HEK293 (cell line): Measurements from ENCODE around the gene GPX4.

Experiments used
- CTCF ChIA-PET: fragments of 350-600 bp; formaldehyde crosslinking; extraction: SDS; loops from one replicate; lab custom pipeline; 2021; ENCODE audit warnings: antibody characterized with exemption; lab: Yijun Ruan, JAX
- POLR2A ChIA-PET: fragments of 300-600 bp; formaldehyde crosslinking; extraction: SDS; loops from one replicate; lab custom pipeline; 2020; ENCODE audit warnings: antibody characterized with exemption, inconsistent platforms; lab: Yijun Ruan, JAX
- H3K27ac ChIP-seq: fragments of 200-500 bp; sonication (Bioruptor generic); 2 replicates; pipeline ENCODE4 v1.5.1; 2014; ENCODE audit warnings: low read depth, low read length, control low read depth, inconsistent platforms; ENCODE audit errors: extremely low read depth
- H3K36me3 ChIP-seq, 2 experiments: fragments of 200-500 bp in 1 of 2; sonication (Bioruptor generic) in 1 of 2; 1 replicate in 1 of 2; 2 replicates in 1 of 2; pipeline ENCODE4 v1.5.1; 2014 to 2017; ENCODE audit warnings: inconsistent platforms in 2 of 2, low read length in 2 of 2; ENCODE audit not compliant: control insufficient read depth in 2 of 2, insufficient read depth in 1 of 2
- H3K4me1 ChIP-seq: fragments of 200-500 bp; sonication (Bioruptor generic); 2 replicates; pipeline ENCODE4 v1.5.1; 2014; ENCODE audit warnings: mild to moderate bottlenecking, low read length, inconsistent platforms; ENCODE audit not compliant: control insufficient read depth, insufficient read depth
- H3K4me3 ChIP-seq: 2 replicates; pipeline ENCODE4 v1.5.1; 2011; ENCODE audit warnings: low read depth, mild to moderate bottlenecking, control low read depth, low read length, moderate library complexity
- H3K9me3 ChIP-seq: fragments of 200-500 bp; sonication (Bioruptor generic); 2 replicates; pipeline ENCODE4 v1.5.1; 2014; ENCODE audit warnings: low read depth, low read length, inconsistent platforms; ENCODE audit not compliant: control insufficient read depth, insufficient read depth
- HOXD13 ChIP-seq: sonication (generic); formaldehyde crosslinking; IDR thresholded peaks from 2 replicates; pipeline ENCODE4 v1.8.0; 2022; ENCODE audit warnings: missing genetic modification reagents, borderline replicate concordance
- ZBTB20 ChIP-seq: fragments of 450-650 bp; formaldehyde crosslinking; IDR thresholded peaks from 2 replicates; pipeline ENCODE4 v1.5.1; 2016; ENCODE audit warnings: missing biosample characterization, missing genetic modification characterization
- ZBTB48 ChIP-seq: fragments of 450-650 bp; formaldehyde crosslinking; IDR thresholded peaks from 2 replicates; pipeline ENCODE4 v1.5.1; 2016; ENCODE audit warnings: missing biosample characterization, missing genetic modification characterization
- ZBTB8A ChIP-seq: fragments of 450-650 bp; formaldehyde crosslinking; IDR thresholded peaks from 2 replicates; pipeline ENCODE4 v1.5.1; 2016; ENCODE audit warnings: missing biosample characterization, missing genetic modification characterization
- ZFP3 ChIP-seq: fragments of 450-650 bp; formaldehyde crosslinking; IDR thresholded peaks from 2 replicates; pipeline ENCODE4 v1.5.1; 2016; ENCODE audit warnings: low read depth, missing biosample characterization, missing genetic modification characterization
- ZFP37 ChIP-seq: fragments of 450-650 bp; formaldehyde crosslinking; IDR thresholded peaks from 2 replicates; pipeline ENCODE4 v1.5.1; 2016; ENCODE audit warnings: missing biosample characterization, missing genetic modification characterization
- ZNF2 ChIP-seq: fragments of 450-650 bp; formaldehyde crosslinking; IDR thresholded peaks from 2 replicates; pipeline ENCODE4 v1.5.1; 2016; ENCODE audit warnings: missing biosample characterization, missing genetic modification characterization
- ZNF202 ChIP-seq: fragments of 450-650 bp; formaldehyde crosslinking; IDR thresholded peaks from 2 replicates; pipeline ENCODE4 v1.5.1; 2016; ENCODE audit warnings: missing biosample characterization, missing genetic modification characterization, borderline replicate concordance
- ZNF211 ChIP-seq: fragments of 450-650 bp; formaldehyde crosslinking; IDR thresholded peaks from 2 replicates; pipeline ENCODE4 v1.5.1; 2016; ENCODE audit warnings: low read depth, missing biosample characterization, missing genetic modification characterization
- ZNF248 ChIP-seq: fragments of 450-650 bp; formaldehyde crosslinking; IDR thresholded peaks from 2 replicates; pipeline ENCODE4 v1.5.1; 2017; ENCODE audit warnings: missing biosample characterization, missing genetic modification characterization
- ZNF677 ChIP-seq: fragments of 450-650 bp; IDR thresholded peaks from 2 replicates; pipeline ENCODE4 v1.5.0; 2018; ENCODE audit warnings: missing biosample characterization, mild to moderate bottlenecking, missing genetic modification characterization, moderate library complexity
- TF ChIP-seq, protein P1 (sequence below): fragments of 450-650 bp; formaldehyde crosslinking; IDR thresholded peaks from 2 replicates; pipeline ENCODE4 v1.5.1; 2016; ENCODE audit warnings: missing biosample characterization, missing genetic modification characterization
- TF ChIP-seq, protein P2 (sequence below): fragments of 450-650 bp; formaldehyde crosslinking; IDR thresholded peaks from 2 replicates; pipeline ENCODE4 v1.5.1; 2017; ENCODE audit warnings: missing biosample characterization, missing genetic modification characterization
- TF ChIP-seq, protein P3 (sequence below): fragments of 450-650 bp; formaldehyde crosslinking; IDR thresholded peaks from 2 replicates; pipeline ENCODE4 v1.5.1; 2016; ENCODE audit warnings: missing biosample characterization, missing genetic modification characterization
- TF ChIP-seq, protein P4 (sequence below): fragments of 450-650 bp; formaldehyde crosslinking; IDR thresholded peaks from 2 replicates; pipeline ENCODE4 v1.5.1; 2016; ENCODE audit warnings: missing biosample characterization, missing genetic modification characterization, borderline replicate concordance
- TF ChIP-seq, protein P5 (sequence below): fragments of 450-650 bp; formaldehyde crosslinking; IDR thresholded peaks from 2 replicates; pipeline ENCODE4 v1.5.1; 2016; ENCODE audit warnings: missing biosample characterization, missing genetic modification characterization

The GPX4 gene

DNA sequence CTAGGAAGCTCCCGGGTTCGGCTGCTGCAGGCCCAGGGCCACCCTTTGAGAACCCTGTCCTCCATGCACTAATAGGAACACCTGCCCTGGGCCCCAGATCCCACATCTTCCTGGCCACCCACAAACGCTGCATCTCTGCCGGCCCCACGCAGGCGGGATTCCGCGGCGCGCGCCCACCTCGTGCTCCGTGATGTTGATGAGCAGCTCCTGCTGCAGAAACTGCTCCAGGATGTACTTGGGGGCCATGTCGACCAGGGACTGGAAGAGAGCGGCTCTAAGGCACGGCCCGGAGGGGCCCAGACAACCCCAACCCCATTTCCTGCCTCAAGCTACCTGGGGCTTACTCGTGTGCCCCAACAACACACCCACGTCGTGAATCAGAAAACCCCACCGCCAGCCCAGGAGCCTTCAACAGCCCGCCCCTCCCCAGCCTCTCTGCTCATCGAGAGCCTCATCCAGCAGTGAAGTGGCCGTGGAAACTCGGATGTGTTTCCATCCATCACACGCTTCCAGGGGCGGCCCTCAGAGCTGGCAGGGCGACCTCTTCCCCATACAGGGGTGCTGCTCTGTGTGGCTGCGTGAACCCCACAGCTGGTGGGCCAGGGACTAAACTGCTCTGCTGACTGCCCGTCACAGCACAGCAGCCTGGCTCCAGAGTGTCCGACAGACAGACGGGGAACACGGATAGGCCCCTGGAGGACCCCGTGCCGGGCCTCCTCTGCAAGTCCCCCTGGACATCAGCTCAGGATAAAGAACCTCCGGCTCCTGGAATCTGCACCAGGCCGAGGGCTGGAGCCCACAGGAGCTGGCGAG, 12.9 kb upstream of the GPX4 start:
- TF ChIP-seq ZNF677 (tag by site-specific recombination) (no peak), ZNF202 (tag by site-specific recombination) (no peak), ZFP37 (no peak), ZBTB8A (tag by site-specific recombination) (no peak), HOXD13 (no peak), ZNF248 (tag by site-specific recombination) (no peak), ZNF211 (no peak), ZBTB20 (tag by site-specific recombination) (no peak), ZBTB48 (tag by site-specific recombination) (no peak), ZFP3 (tag by site-specific recombination) (no peak), ZNF2 (tag by site-specific recombination) (no peak)
- TF ChIP-seq, protein P1, sequence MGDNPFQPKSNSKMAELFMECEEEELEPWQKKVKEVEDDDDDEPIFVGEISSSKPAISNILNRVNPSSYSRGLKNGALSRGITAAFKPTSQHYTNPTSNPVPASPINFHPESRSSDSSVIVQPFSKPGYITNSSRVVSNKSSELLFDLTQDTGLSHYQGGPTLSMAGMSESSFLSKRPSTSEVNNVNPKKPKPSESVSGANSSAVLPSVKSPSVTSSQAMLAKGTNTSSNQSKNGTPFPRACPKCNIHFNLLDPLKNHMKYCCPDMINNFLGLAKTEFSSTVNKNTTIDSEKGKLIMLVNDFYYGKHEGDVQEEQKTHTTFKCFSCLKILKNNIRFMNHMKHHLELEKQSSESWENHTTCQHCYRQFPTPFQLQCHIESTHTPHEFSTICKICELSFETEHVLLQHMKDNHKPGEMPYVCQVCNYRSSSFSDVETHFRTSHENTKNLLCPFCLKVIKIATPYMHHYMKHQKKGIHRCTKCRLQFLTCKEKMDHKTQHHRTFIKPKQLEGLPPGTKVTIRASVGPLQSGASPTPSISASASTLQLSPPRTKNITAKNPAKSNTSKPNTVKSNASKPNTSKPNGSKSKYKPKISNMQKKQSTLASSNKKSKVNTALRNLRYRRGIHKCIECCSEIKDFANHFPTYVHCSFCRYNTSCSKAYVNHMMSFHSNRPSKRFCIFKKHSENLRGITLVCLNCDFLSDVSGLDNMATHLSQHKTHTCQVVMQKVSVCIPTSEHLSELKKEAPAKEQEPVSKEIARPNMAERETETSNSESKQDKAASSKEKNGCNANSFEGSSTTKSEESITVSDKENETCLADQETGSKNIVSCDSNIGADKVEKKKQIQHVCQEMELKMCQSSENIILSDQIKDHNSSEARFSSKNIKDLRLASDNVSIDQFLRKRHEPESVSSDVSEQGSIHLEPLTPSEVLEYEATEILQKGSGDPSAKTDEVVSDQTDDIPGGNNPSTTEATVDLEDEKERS (tag by site-specific recombination): no peak
- TF ChIP-seq, protein P2, sequence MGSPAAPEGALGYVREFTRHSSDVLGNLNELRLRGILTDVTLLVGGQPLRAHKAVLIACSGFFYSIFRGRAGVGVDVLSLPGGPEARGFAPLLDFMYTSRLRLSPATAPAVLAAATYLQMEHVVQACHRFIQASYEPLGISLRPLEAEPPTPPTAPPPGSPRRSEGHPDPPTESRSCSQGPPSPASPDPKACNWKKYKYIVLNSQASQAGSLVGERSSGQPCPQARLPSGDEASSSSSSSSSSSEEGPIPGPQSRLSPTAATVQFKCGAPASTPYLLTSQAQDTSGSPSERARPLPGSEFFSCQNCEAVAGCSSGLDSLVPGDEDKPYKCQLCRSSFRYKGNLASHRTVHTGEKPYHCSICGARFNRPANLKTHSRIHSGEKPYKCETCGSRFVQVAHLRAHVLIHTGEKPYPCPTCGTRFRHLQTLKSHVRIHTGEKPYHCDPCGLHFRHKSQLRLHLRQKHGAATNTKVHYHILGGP: no peak
- TF ChIP-seq, protein P3, sequence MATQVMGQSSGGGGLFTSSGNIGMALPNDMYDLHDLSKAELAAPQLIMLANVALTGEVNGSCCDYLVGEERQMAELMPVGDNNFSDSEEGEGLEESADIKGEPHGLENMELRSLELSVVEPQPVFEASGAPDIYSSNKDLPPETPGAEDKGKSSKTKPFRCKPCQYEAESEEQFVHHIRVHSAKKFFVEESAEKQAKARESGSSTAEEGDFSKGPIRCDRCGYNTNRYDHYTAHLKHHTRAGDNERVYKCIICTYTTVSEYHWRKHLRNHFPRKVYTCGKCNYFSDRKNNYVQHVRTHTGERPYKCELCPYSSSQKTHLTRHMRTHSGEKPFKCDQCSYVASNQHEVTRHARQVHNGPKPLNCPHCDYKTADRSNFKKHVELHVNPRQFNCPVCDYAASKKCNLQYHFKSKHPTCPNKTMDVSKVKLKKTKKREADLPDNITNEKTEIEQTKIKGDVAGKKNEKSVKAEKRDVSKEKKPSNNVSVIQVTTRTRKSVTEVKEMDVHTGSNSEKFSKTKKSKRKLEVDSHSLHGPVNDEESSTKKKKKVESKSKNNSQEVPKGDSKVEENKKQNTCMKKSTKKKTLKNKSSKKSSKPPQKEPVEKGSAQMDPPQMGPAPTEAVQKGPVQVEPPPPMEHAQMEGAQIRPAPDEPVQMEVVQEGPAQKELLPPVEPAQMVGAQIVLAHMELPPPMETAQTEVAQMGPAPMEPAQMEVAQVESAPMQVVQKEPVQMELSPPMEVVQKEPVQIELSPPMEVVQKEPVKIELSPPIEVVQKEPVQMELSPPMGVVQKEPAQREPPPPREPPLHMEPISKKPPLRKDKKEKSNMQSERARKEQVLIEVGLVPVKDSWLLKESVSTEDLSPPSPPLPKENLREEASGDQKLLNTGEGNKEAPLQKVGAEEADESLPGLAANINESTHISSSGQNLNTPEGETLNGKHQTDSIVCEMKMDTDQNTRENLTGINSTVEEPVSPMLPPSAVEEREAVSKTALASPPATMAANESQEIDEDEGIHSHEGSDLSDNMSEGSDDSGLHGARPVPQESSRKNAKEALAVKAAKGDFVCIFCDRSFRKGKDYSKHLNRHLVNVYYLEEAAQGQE: no peak
- TF ChIP-seq, protein P4, sequence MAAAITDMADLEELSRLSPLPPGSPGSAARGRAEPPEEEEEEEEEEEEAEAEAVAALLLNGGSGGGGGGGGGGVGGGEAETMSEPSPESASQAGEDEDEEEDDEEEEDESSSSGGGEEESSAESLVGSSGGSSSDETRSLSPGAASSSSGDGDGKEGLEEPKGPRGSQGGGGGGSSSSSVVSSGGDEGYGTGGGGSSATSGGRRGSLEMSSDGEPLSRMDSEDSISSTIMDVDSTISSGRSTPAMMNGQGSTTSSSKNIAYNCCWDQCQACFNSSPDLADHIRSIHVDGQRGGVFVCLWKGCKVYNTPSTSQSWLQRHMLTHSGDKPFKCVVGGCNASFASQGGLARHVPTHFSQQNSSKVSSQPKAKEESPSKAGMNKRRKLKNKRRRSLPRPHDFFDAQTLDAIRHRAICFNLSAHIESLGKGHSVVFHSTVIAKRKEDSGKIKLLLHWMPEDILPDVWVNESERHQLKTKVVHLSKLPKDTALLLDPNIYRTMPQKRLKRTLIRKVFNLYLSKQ: no peak
- TF ChIP-seq, protein P5, sequence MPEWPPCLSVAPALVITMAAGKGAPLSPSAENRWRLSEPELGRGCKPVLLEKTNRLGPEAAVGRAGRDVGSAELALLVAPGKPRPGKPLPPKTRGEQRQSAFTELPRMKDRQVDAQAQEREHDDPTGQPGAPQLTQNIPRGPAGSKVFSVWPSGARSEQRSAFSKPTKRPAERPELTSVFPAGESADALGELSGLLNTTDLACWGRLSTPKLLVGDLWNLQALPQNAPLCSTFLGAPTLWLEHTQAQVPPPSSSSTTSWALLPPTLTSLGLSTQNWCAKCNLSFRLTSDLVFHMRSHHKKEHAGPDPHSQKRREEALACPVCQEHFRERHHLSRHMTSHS: no peak
- Histone ChIP-seq H3K27ac (no peak overlapping the region), H3K4me1 (peaks cover 4% of the 10 kb centered on the region; the same call in 1 of the 2 replicates), H3K9me3 (no peaks in the 10 kb centered on the region), H3K36me3 (peaks cover 13 to 61% of the 10 kb centered on the region in 2 experiments; a peak in 2 of 3 replicates), H3K4me3 (no peak overlapping the region)
- ChIA-PET CTCF (interaction anchor here (0.7 kb wide), 1 partner anchor 89 kb away, joined by 4 read pairs; no protein-coding TSS in a partner anchor), POLR2A (interaction anchor here (0.5 to 1.3 kb wide), 3 partner anchors 14 to 88 kb away, joined by 4 to 6 read pairs (median 6); partner anchors contain the start of gene ARHGAP45)
